8988T (cell line): Measurements from ENCODE around the gene OR8B3.

Experiments
- DNase-seq: peaks from one replicate; pipeline ENCODE4 v3.0.0; 2011

Gene OR8B3

GRCh38 chr11:124346311-124346955 lies 52.4 kb downstream of the OR8B3 start:
- no peak for DNase-seq
